Endometrium (tissue), 2 donors: Measurements from ENCODE around the gene ADAMTS17.
"Not testable (repeated sequence)": the region's sequence is repeated elsewhere in the genome, so short reads cannot be mapped to it uniquely, and the experiment has no call there.

ENCODE experiments used
- FAIRE-seq: peaks from 2 replicates; lab custom pipeline; 2012; peaks lifted over from hg19 to GRCh38; lab: Jason Lieb, UNC
- donor health status: control.
- donor health status: control.

ADAMTS17 gene

DNA sequence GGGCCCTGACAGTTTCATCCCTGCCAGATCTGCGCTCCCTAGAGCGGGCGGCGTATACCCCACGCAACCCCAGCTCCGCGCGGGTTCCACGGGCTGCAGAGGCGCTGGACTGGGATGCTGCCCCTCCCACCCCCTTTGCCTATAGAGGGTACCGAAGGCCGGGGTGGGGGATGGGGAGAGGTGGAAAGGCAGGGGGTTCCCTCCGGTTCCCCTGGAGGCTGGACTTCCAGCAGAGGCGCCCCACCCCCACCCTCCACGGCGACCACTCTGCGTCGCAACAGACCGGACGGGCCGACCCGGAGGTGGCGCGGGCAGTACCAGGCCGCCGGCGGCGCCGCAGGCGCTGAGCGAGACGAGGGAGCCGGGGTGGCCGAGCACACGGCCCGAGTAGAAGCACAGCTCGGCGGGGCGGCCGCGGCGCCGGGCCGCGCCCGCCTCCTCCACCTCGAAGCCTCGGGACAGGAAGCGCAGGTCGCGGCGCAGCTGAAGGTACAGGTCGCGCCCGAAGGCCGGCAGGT is 995 bp downstream of the ADAMTS17 start:
- FAIRE-seq, result no peak

DNA sequence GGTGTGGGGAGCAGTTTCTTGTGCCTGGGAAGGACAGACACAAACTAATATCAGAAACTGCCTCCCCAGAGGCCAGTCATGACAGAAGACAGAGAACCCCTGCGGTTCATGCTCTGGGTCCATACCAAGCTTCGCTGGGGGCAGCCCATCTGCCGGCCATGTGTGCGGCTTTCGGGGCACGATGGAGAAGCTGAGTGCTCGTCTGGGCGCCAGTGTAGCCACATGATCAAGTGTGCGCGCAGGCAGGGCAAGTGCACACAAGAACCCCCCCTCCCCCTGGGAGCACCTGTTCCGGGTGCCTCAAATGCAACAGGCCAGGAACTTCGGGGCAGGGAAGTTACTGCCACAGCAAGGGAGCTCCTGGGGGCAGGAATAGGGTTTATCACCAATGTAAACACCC is 1.8 kb downstream of the ADAMTS17 start:
- FAIRE-seq, result no peak

DNA sequence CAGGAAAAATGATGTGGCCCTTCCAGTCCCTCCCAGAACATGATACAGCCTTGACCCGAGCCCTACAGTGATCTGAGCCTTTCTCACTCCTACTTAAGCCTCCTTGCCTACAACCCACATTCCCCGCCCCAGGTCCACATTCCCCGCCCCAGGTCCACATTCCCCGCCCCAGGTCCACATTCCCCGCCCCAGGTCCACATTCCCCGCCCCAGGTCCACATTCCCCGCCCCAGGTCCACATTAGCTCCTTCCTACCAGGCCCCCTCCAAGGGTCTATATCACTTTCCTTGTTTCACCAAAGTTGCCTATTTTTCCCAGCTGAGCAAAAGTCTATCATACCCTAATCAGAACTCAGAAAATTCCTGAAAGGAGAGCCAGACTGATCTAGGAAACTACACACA is 2.3 kb downstream of the ADAMTS17 start:
- not testable (repeated sequence) for FAIRE-seq

DNA sequence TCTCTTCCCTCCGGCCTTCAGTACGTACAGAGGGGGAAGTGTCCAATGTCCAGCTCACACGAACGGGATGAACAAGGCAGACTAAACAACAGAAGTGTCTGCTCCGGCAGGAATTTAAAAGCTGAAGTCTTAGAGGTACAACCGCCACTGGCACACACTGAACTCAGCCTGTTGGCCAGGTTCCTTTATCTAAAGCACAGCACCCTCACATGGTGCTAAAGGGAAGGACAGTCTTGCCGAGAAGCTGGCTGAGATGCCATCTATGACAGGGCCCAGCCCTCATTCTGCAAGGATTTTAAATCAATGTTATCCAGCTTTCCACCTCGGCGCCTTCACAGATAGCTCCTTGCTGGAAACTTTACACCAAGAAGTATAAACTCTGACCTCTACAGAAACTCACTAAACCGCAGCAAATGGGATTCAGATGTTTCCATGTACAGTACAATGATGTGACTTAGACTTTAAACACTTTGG is 2.8 kb downstream of the ADAMTS17 start:
- peak; percentile 79 for FAIRE-seq

DNA sequence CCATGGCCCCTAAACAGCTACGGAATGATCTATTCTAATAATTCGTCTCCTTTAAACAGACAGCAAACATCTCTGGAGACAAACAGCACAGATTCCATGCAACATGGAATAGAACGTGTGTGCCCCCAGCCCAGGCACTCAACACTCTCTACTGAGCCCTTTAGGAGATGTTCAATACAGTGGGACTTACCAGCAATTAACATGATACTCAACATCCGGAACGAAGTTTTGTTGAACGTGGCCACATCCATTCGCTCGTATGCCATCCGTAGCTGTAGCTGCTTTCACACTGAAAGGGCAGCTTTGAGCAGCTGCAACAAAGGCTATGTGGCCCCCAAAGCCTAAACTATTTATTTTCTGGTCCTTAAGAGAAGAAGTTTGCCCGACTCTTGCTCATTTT is 3.5 kb downstream of the ADAMTS17 start:
- FAIRE-seq, result no peak

DNA sequence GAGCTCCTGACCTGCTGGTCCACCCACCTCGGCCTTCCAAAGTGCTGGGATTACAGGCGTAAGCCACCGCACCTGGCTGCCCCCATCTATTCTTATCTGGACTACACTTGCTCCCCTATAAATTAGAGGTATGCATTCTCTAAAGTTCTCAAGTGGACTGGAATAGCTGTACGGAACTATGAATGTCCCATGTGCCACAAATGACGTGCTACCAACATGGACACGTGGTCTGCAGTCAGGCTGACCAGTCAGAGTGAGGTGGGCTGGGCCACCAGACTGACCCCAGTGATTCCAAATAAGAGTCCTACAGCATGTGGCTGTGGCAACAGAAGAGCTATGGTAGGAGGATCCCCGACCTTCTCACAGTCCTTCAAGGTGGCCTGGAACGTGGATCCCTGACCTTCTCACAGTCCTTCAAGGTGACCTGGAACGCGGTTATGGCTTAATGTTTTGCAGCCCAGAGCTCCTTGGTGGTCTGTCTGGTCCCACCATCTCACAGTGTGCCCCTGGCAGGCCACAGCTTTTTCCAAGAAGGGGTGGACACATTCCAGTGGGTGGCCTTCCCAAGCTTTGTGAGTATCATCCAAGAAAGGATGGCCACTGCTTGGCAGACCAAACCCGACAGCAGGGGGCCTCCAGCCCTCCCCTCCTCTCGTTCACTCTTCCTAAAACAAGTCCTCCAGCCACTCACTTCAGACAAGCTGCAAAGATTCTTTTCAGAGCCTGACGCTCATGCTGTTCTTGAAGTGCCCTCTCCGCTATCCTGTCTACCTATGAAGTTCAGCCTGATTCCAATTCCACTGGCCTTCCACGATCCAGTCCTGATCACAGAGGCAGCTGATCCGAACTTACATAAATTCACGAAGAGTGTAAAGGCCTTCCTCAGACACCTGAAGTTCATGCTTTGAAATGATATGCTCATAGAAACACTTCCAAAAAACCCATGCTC is 4.4 kb downstream of the ADAMTS17 start:
- no peak for FAIRE-seq

DNA sequence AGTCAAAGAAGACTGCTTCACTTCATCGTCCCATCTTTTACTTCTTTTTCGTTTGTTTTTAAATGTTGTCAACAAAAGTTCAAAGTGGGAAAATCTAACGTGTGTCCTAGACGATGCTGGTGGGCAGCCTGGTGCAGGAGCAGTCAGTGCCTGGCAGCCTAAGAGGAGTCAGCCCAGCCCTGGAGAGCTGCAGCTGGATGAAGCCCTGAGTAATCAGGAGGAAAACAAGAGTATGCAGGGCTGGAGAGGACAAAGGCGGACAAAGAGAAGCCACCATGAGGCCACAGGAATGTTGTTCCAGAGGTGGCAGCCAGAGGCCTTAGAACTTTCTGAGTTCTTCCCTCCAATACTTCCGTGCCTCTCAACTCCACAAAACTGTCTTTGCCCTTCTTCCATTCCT is 5.7 kb downstream of the ADAMTS17 start:
- FAIRE-seq, result no peak

DNA sequence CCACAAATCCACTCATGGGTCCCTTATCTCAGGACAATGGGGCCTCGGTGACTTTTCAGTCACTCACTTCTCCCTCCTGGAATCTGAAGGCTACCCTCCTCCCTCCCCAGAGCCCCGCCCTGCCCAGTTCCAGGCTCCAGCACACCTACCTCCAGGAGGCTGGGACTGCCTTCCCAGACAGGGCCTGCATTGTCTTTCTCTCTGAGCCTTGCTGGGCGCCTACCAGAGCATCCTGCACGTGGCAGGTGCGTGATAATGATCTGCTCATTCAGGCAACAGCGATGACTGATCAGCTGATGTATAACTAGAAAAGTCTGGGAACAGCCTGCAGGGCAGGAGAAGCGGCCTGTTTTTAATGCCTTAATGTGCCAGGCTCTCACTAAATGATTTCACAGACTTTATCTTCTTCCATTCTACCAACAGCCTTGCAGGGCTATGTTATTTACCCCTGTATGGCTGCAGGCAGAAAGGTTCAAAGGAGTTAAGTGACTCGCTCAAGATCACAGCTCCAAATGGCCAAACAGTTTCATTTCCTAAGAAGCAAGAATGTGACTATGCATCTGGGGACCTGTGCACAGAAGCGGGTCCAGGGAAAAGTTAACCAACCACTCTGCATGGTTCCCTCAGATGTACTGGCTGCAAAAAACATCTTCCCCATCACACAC is 6.3 kb downstream of the ADAMTS17 start:
- FAIRE-seq, result no peak

DNA sequence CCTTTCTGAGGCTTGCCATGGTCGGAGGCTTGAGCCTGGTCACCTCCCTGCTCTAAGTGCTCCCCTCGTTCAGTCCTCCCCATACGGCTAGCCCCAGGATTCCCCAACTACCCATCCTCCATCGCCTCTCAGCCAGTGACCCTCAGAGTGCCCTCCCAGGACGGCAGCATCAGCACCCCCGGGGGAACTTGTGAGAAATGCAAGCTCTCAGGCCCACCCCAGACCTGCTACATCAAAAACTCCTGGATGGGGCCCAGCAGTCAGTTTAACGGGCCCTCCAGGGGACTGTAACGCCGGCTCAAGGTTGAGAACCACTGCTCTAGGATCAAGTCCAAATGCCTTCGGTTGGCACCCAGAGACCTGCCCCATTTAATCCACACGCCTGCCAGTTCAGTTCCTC is 6.9 kb downstream of the ADAMTS17 start:
- no peak for FAIRE-seq

DNA sequence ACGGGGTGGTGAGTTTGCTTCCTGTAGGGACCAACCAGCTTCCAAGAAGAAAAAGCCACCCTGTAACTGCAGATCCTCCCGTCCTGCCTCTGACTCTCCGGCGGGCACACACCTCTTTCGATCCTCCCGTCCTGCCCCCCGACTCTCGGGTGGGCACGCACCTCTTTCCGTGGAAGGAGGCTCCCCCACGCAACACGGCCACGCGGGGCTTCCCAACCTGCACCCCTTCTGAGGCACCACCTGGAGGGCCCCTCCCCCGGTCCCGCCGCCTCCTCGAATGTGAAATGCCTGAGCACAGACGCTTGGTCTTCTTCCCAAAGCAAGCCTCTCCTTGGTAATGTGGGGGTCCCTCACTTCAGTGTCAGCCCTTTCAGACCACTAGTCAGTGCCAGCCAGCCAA is 7.3 kb downstream of the ADAMTS17 start:
- FAIRE-seq, result no peak

DNA sequence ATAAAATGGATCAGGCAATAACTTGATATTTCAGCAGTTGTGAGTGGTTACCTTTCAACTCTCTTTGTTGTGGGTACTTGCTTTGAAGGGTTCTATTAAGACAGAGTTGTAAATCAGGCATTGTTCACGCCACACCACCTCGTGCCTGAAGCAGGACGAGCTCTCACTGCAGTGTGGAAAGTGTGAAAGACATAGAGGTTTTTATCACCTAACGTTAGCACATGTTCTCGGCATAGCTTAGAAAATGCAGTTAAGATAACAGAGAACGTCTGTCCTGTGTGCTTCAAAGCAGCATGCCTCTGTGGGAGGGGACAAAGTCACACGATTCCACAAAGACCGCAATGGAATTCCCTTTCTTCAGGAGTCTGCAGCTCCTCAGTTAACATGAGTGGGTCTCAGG is 7.8 kb downstream of the ADAMTS17 start:
- FAIRE-seq, result no peak

DNA sequence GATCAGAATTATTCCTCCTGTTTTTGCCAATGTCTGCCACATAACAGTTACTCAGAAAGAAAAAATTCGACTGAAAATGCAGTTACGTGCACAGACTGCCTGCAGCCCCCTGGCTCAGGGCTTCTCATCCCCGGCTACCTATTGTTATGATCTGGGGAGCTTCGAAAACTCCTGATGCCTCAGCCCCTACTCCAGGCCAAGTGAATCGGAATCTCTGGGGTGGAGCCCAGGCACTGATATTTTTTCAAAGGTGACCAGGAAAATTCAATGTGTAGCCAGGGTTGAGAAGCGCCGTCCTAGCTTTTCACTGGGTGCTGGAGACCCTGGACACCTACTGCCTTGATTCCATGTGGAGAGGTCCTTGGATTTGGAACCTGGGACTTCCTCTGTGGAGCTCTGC is 8.5 kb downstream of the ADAMTS17 start:
- FAIRE-seq, result no peak

DNA sequence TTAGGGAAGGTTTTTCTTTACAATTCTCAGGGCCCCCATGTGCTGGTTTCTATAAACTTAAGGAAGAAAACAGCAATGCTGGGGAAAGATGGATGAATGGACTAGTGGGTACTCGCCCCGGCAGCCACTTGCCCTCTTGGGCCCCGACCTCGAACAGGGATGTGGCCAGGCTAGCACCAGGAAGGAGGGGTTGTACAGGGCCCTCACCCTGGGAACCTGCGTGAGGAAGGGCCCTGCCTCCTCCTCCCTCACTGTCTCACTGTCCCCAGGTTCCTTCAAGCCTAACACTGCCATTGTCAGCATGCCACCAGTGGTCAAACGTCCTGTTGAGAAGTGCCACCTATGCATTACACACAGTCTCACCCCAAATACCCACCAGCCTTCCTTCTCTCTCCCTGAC is 9.1 kb downstream of the ADAMTS17 start:
- no peak for FAIRE-seq

DNA sequence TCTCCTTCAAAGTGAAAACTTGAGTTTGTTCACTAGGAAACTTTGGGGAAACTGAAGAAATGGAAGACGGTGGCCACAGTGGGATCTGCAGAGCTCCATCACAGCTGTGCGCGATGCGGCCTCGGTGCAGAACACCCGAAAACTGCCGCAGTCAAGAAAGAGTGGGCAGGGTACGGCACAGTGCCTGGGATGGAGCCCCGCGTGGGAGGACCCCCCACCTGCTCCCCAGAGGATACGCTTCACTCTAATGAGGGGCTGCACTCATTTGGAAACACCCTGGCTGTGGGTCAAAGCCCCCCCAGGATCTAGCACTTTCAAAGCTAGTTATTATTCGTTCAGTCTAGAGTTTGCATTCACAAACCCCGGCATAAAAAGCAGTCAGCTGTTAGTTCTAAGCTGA is 9.5 kb downstream of the ADAMTS17 start:
- no peak for FAIRE-seq

DNA sequence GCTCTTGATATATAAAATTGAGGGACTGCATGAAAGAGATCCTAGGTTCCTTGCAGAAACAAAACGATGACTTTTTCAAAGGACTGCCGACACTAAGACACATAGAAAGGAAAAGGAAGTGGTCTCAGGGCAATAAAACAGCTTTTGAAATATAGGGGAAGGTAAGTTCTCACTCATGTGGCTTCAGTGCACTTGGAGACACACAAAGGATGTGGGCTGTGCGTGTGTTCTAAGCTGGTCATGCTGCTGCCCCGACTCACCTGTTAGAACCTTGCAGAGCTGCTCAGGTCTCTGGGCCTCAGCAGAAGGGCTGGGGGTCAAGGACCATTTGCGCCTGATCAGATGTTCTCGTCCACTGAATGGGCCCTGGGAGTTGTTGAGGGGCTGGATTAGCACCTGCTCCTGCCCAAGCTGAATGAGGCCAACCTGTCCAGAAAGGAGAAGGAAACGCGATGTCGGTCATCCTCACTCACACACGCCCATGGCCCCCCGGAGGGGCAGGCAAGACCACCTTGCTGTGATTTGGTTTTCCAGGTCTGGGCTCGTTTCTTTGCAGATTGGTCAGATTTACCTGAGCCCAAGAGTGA is 11.1 kb downstream of the ADAMTS17 start:
- no peak for FAIRE-seq

DNA sequence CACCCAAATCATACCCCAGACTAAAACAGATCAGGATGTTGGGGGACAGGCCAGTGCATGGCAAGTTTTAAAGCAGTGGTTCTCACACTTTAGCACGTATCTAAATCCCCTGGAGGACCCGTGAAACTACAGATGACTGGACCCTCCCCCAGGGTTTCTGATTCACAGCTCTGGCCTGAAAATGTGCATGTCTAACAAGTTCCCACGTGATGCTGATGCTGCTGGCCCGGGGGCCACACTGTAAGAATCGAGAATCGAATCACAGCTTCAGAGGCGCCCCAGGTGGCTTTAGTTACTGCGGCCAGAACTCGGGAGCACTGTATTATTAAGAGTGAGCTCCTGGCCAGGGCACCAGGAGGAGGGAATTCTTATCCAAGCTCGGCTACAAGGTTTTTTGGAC is 11.6 kb downstream of the ADAMTS17 start:
- FAIRE-seq, result no peak

DNA sequence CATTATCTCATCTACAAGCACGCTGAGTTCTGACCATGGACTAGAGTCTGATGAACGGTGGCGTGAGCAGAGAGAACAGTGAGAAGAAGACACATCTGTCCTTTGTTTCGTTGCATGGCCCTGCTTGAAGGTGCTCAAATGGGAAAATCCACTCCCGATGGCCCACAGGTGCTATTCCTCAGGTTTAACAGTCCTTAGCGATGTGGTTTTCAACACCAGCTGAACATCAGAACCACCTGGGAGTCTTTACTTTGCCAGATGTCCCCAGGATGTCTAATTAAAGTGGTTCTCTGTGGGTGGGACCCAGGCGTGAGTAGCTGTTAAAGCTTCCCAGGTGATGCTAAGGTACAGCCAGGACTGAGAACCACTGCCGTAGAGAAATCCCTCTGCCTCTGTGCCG is 13.0 kb downstream of the ADAMTS17 start:
- no peak for FAIRE-seq

DNA sequence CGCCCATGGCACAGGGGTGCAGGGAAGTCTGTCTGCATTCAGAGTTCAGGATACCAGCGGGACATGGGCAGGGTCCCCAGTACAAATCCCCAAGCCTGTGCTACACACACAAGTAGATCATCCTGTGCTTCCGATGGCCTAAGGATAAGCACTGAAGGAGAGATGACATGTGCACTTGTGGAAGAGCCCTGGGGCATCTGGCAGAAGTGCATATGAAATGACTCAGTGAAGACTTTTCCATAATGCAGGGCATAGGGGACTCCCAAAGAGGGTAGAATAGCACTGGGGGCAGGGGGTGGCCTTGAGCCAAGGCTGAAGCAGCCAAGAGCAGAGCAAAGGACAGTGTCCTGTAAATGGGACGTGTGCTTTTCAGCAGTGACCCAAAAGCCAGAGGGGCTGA is 22.9 kb downstream of the ADAMTS17 start:
- no peak for FAIRE-seq

DNA sequence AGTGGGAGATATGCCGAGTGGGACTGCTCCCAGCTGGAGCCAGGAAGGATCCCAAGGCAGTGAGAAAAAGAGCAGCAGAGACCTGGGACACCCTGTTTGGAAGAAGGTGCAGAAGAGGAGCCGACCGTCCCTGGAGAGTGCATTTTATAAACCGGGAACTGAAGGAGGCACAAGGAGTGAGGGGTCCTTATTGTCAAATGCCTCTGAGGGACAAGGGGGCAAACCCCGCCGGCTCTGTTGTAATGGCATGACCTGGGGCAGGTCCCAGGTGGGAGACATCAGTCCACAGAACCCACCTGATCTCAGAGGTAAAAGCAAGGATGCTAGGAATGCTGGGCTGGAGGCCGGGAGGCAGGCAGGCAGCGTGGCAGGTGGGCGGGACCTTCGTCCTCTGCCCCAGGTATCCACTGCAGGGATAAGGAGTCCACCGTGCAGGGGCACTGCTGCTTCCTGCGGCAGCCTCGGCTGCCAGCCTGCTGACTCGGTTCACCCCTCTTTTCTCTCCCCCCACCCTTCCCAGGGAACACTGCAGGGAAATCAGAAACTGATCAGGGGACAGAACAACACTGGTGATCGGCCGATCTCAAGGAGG is 26.9 kb downstream of the ADAMTS17 start:
- no peak for FAIRE-seq

DNA sequence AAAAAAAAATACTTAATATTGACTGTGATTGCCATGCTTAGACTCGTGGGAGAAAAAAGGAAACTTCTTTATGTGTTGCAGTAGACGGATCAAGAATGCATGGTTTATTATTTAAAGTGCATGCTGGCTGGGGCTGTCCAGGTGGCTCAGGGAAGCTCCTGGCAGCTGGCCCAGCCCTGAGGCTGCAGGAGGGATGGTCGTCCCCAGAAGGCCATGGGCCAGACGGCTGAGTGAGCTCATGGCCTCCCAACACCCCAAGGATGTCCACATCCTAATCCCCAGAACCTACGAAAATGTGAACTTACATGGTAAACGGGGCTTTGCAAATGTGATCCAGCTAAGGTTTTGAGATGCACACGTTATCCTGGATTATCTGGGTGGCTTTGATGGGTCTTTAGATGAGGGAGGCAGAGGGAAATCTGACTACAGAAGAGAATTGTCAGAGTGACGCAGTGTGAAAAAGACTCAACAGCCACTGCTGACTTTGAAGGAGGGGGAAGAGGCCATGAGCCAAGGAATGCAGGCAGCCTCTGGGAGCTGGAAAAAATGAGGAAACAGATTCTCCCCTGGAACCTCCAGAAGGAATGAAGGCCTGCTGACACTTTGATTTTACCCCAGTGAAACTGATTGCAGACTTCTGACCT is 29.8 kb downstream of the ADAMTS17 start:
- no peak for FAIRE-seq

DNA sequence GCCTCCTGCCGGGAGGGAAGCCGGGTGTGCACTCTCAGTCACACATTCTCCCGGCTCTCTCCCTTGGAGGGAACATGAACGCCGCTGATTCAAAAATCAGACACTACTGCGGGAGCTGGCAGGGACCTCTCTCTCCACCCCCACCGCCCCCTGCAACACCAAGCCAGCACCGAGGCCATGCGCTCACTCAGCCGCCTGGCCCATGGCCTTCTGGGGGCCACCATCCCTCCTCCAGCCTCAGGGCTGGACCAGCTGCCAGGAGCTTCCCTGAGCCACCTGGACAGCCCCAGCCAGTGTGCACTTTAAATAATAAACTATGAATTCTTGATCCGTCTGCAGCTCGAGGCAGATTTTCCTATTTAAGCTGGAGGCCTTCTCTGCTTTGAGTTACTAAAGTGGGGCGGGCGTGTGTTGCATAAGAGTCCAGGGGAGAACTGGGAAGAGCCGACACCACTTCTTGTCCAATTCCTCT is 30.6 kb downstream of the ADAMTS17 start:
- no peak for FAIRE-seq
